K562 (cell line): ENCODE results near the gene VLDLR. TPM values are rescaled to one million over a fixed set of nuclear protein-coding genes. Genes with fewer than 3 reads are reported as not detected.

Experiments
- TRIM28 ChIP-seq: fragments of 450-650 bp; IDR thresholded peaks from 2 replicates; pipeline ENCODE4 v1.6.1; 2017
- polyA plus RNA-seq, 8 experiments: library from polyadenylated mRNA; depleted of rRNA in 4 of 8; stranded (reverse) in 5 of 8; unstranded in 3 of 8; fragments of >200 nt; fragmentation: Nextera tagmentation in 2 of 8; fragmentation: Illumina TruSeq in 1 of 8; extraction: Ambion mirVana in 2 of 8; extraction: Trizol in 1 of 8; gene quantifications; 2 replicates each; pipeline versions ENCODE4 v1.2.1 to v1.2.3, GENCODE V29; 2011 to 2014; ENCODE audit warnings: inconsistent platforms in 1 of 8, missing spikeins in 1 of 8
- total RNA-seq, 7 experiments: library from RNA; depleted of rRNA in 6 of 7; stranded (reverse); fragments of >200 nt in 6 of 7; fragmentation: Illumina TruSeq in 2 of 7; extraction: Trizol in 2 of 7; gene quantifications; 2 replicates each; pipeline versions ENCODE4 v1.2.1 to v1.2.3, GENCODE V29; 2011 to 2021; ENCODE audit warnings: low replicate concordance in 1 of 7
- TF ChIP-seq, protein P1 (sequence below), 2 experiments: fragments of 450-650 bp in 1 of 2; sonication (generic) in 1 of 2; formaldehyde crosslinking in 1 of 2; IDR thresholded peaks; 2 replicates each; pipeline versions ENCODE4 v1.7.1 to v1.9.0; 2016 to 2022; ENCODE audit warnings: inconsistent platforms in 1 of 2, mild to moderate bottlenecking in 1 of 2, missing genetic modification reagents in 1 of 2
- TF ChIP-seq, protein P2 (sequence below): fragments of 450-650 bp; formaldehyde crosslinking; IDR thresholded peaks from 2 replicates; pipeline ENCODE4 v1.4.0; 2020; ENCODE audit warnings: mild to moderate bottlenecking

The VLDLR gene
- total and polyA plus RNA-seq, 9 of the 15 experiments (the other 6 are each of a cell fraction or from before 2014, with no cell fraction given), result 0.03 to 0.58 (median 0.08) TPM

DNA sequence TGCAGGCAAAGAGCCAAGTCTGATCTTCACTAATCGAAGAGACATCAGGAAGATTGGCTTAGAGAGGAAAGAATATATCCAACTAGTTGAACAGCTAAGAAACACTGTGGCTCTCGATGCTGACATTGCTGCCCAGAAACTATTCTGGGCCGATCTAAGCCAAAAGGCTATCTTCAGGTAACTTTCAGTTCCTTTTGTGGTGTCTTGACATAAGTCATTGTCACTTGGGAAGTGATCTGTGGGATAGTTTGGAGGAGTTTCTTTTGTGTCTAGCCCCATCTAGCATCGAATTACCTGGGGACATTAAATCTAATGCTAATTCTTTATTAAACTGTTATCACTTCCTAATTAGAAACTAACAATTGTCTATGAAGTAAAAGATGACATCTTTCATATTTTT, 24.0 kb downstream of the VLDLR start (continued):
- TF ChIP-seq, protein P1, sequence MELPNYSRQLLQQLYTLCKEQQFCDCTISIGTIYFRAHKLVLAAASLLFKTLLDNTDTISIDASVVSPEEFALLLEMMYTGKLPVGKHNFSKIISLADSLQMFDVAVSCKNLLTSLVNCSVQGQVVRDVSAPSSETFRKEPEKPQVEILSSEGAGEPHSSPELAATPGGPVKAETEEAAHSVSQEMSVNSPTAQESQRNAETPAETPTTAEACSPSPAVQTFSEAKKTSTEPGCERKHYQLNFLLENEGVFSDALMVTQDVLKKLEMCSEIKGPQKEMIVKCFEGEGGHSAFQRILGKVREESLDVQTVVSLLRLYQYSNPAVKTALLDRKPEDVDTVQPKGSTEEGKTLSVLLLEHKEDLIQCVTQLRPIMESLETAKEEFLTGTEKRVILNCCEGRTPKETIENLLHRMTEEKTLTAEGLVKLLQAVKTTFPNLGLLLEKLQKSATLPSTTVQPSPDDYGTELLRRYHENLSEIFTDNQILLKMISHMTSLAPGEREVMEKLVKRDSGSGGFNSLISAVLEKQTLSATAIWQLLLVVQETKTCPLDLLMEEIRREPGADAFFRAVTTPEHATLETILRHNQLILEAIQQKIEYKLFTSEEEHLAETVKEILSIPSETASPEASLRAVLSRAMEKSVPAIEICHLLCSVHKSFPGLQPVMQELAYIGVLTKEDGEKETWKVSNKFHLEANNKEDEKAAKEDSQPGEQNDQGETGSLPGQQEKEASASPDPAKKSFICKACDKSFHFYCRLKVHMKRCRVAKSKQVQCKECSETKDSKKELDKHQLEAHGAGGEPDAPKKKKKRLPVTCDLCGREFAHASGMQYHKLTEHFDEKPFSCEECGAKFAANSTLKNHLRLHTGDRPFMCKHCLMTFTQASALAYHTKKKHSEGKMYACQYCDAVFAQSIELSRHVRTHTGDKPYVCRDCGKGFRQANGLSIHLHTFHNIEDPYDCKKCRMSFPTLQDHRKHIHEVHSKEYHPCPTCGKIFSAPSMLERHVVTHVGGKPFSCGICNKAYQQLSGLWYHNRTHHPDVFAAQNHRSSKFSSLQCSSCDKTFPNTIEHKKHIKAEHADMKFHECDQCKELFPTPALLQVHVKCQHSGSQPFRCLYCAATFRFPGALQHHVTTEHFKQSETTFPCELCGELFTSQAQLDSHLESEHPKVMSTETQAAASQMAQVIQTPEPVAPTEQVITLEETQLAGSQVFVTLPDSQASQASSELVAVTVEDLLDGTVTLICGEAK (IDR thresholded peaks at IDR 0.05), result no peak
- TF ChIP-seq, protein P1 (CRISPR knock-in tag; IDR thresholded peaks at IDR 0.05), result no peak
- TF ChIP-seq, protein P2, sequence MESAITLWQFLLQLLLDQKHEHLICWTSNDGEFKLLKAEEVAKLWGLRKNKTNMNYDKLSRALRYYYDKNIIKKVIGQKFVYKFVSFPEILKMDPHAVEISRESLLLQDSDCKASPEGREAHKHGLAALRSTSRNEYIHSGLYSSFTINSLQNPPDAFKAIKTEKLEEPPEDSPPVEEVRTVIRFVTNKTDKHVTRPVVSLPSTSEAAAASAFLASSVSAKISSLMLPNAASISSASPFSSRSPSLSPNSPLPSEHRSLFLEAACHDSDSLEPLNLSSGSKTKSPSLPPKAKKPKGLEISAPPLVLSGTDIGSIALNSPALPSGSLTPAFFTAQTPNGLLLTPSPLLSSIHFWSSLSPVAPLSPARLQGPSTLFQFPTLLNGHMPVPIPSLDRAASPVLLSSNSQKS, result no peak
- TF ChIP-seq TRIM28, result no peak
